C1 segment of cervical spinal cord (tissue), 14 donors: Measurements from ENCODE around the gene CIBAR2.

ENCODE experiments used
- DNase-seq, 14 donors: peaks; one replicate each; lab custom pipeline; 2025; lab: John Stamatoyannopoulos, UW

The CIBAR2 gene

GRCh38 chr16:85103114-85104079 lies 8.9 kb downstream of the CIBAR2 start:
- DNase-seq = no peak

GRCh38 chr16:85101956-85102630 lies 10.2 kb downstream of the CIBAR2 start:
- no peak for DNase-seq

- DNase-seq = no peak
Observed at GRCh38 chr16:85100265-85100664, 12.0 kb downstream of the CIBAR2 start.

GRCh38 chr16:85098565-85098964 lies 13.7 kb downstream of the CIBAR2 start:
- no peak for DNase-seq

GRCh38 chr16:85096921-85097320 lies 15.4 kb downstream of the CIBAR2 start:
- DNase-seq = no peak

GRCh38 chr16:85094812-85095211 lies 17.5 kb downstream of the CIBAR2 start:
- DNase-seq = no peak

- no peak for DNase-seq
Observed at GRCh38 chr16:85094176-85094805, 18.0 kb downstream of the CIBAR2 start.

GRCh38 chr16:85093705-85094104 lies 18.6 kb downstream of the CIBAR2 start:
- no peak for DNase-seq

- no peak for DNase-seq
Observed at GRCh38 chr16:85092851-85093250, 19.4 kb downstream of the CIBAR2 start.

GRCh38 chr16:85092309-85092708 lies 20.0 kb downstream of the CIBAR2 start:
- no peak for DNase-seq

- DNase-seq = no peak
Observed at GRCh38 chr16:85091522-85091910, 20.8 kb downstream of the CIBAR2 start.

- peak in 1 of 14 donors; percentile 14 for DNase-seq
Observed at GRCh38 chr16:85090873-85091521, 21.3 kb downstream of the CIBAR2 start.

GRCh38 chr16:85090181-85090580 lies 22.1 kb downstream of the CIBAR2 start:
- DNase-seq = no peak

- DNase-seq = peak in 1 of 14 donors; percentile 34
Observed at GRCh38 chr16:85089525-85089924, 22.7 kb downstream of the CIBAR2 start.

GRCh38 chr16:85088570-85089199 lies 23.6 kb downstream of the CIBAR2 start:
- no peak for DNase-seq

- peak in 1 of 14 donors; percentile 68 for DNase-seq
Observed at GRCh38 chr16:85087899-85088569, 24.2 kb downstream of the CIBAR2 start.

- peak in 8 of 14 donors; percentile 9 to 80 (median 27) for DNase-seq
Observed at GRCh38 chr16:85086347-85087291, 25.7 kb downstream of the CIBAR2 start.

GRCh38 chr16:85085721-85086120 lies 26.6 kb downstream of the CIBAR2 start:
- DNase-seq = no peak

GRCh38 chr16:85084841-85085510 lies 27.3 kb downstream of the CIBAR2 start:
- DNase-seq = no peak
